ENCODE data around the gene RBBP5.

DNA sequence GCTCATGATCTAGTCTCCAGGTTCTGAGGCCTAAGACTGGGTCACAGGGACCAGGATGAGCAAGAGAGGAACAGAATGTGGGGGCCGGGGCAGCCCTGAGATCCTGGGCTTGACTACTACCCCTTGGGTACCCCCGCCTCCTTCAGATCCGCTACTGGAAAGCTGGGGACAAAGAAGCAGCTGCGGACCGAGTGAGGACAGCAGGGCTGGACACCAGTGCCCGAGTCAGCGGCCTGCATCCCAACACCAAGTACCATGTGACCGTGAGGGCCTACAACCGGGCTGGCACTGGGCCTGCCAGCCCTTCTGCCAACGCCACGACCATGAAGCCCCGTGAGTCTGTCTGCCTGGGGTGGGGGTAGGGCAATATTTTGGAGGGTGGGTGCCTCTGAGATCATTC lies 50.0 kb downstream of the RBBP5 start:
- TF ChIP-seq, protein P1, sequence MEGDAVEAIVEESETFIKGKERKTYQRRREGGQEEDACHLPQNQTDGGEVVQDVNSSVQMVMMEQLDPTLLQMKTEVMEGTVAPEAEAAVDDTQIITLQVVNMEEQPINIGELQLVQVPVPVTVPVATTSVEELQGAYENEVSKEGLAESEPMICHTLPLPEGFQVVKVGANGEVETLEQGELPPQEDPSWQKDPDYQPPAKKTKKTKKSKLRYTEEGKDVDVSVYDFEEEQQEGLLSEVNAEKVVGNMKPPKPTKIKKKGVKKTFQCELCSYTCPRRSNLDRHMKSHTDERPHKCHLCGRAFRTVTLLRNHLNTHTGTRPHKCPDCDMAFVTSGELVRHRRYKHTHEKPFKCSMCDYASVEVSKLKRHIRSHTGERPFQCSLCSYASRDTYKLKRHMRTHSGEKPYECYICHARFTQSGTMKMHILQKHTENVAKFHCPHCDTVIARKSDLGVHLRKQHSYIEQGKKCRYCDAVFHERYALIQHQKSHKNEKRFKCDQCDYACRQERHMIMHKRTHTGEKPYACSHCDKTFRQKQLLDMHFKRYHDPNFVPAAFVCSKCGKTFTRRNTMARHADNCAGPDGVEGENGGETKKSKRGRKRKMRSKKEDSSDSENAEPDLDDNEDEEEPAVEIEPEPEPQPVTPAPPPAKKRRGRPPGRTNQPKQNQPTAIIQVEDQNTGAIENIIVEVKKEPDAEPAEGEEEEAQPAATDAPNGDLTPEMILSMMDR (conservative IDR thresholded peaks at IDR 0.05; ENCODE audit: low read depth, low read length) = no peak
- TF ChIP-seq SMC3 (IDR thresholded peaks at IDR 0.05; ENCODE audit: low read depth, low read length) (no peak), BHLHE40 (IDR thresholded peaks at IDR 0.05; ENCODE audit: low read depth, low read length) (no peak)

Measured in IMR-90 (cell line).